Measurements from ENCODE around the gene PMEPA1. TPM values are rescaled to one million over a fixed set of nuclear protein-coding genes. Genes with fewer than 3 reads are reported as not detected.

PMEPA1 gene
- total and polyA plus RNA-seq, 2 experiments from 2014 or later = 7.3 to 15.4 TPM

GRCh38 chr20:57651881-57652605, 57.8 kb downstream of the PMEPA1 start:
- Mint-ChIP-seq H3K4me1 (peaks cover 19% of the 10 kb centered on the region), H3K36me3 (ENCODE audit: low read depth) (peaks cover 20% of the 10 kb centered on the region), H3K4me3 (no peak overlapping the region), H3K27me3 (ENCODE audit: insufficient read depth, low read depth, poor library complexity) (peaks cover 5% of the 10 kb centered on the region), H3K9me3 (peaks cover 3% of the 10 kb centered on the region; the same call in 2 of the 3 replicates), H3K27ac (no peak overlapping the region)
- Histone ChIP-seq H3K79me2 (replicated peaks; ENCODE audit: insufficient read depth) (0 out of 2 replicates have a peak, but pooled peaks cover 5% of the 10 kb centered on the region), H3F3A (replicated peaks; ENCODE audit: low read depth) (peaks cover 4% of the 10 kb centered on the region; the same call in 1 of the 2 replicates), H2AFZ (no peak overlapping the region), H3K27me3 (ENCODE audit: insufficient read depth) (no peaks in the 10 kb centered on the region), H3K4me3 (no peak overlapping the region), H3K27ac (ENCODE audit: low read depth) (no peak overlapping the region), H3K36me3 (ENCODE audit: insufficient read depth) (no peaks in the 10 kb centered on the region), H4K20me1 (replicated peaks; ENCODE audit: insufficient read depth) (no peaks in the 10 kb centered on the region; the same call in 1 of the 2 replicates), H3K9me2 (ENCODE audit: insufficient read depth) (no peaks in the 10 kb centered on the region), H3K4me2 (no peak overlapping the region), H3K4me1 (ENCODE audit: insufficient read depth) (no peaks in the 10 kb centered on the region; the same call in 1 of the 2 replicates)
- no peak for ATAC-seq
- no peak for DNase-seq (ENCODE audit: low spot score)
- TF ChIP-seq ZNF331 (CRISPR knock-in tag; IDR thresholded peaks at IDR 0.05; ENCODE audit: low read depth) (no peak), REST (IDR thresholded peaks at IDR 0.05; ENCODE audit: unreplicated experiment) (no peak), ETS1 (IDR thresholded peaks at IDR 0.05) (no peak), ZNF462 (CRISPR knock-in tag; IDR thresholded peaks at IDR 0.05) (no peak), CTCF (conservative IDR thresholded peaks at IDR 0.05; ENCODE audit: low read depth in 2 of 2) (no peak), ZNF114 (CRISPR knock-in tag; IDR thresholded peaks at IDR 0.05) (no peak), EZH2phosphoT487 (IDR thresholded peaks at IDR 0.05; ENCODE audit: unreplicated experiment) (no peak), EZH2 (IDR thresholded peaks at IDR 0.05; ENCODE audit: low read depth, unreplicated experiment) (no peak), CREB1 (CRISPR knock-in tag; IDR thresholded peaks at IDR 0.05; ENCODE audit: low read depth) (no peak), JUNB (IDR thresholded peaks at IDR 0.05; ENCODE audit: unreplicated experiment) (no peak)

Measured in GM23338 (cell line).